ENCODE measurements around the gene XAF1.
"Not testable (repeated sequence)": the region's sequence is repeated elsewhere in the genome, so short reads cannot be mapped to it uniquely, and the experiment has no call there.

XAF1 gene

GRCh38 chr17:6713918-6714271, 42.0 kb upstream of the XAF1 start:
- H3K4me1 ChIP-seq (ENCODE audit: control insufficient read depth in 1 of 2, insufficient read depth in 2 of 2, low read length in 2 of 2): peaks cover 0 to 19% of the 10 kb centered on the region in 2 donors
- H3K9me3 ChIP-seq (ENCODE audit: control insufficient read depth in 1 of 2, low read length in 2 of 2): no peaks in the 10 kb centered on the region
- H3K4me3 ChIP-seq (ENCODE audit: low read depth in 1 of 2, low read length in 2 of 2): peak overlapping the region in 1 of 2 donors; percentile 58
- H3K36me3 ChIP-seq (ENCODE audit: control insufficient read depth in 1 of 2, insufficient read depth in 2 of 2, low read length in 2 of 2): no peaks in the 10 kb centered on the region
- H3K27ac ChIP-seq (ENCODE audit: low read length): no peak overlapping the region
- peaks cover 30% of the 10 kb centered on the region for H3K27me3 ChIP-seq (ENCODE audit: low read depth, low read length)

GRCh38 chr17:6714315-6714874, 41.5 kb upstream of the XAF1 start:
- Histone ChIP-seq H3K27ac (ENCODE audit: low read length) (no peak overlapping the region), H3K9me3 (ENCODE audit: control insufficient read depth in 1 of 2, low read length in 2 of 2) (no peaks in the 10 kb centered on the region), H3K36me3 (ENCODE audit: control insufficient read depth in 1 of 2, insufficient read depth in 2 of 2, low read length in 2 of 2) (no peaks in the 10 kb centered on the region), H3K4me3 (ENCODE audit: low read depth in 1 of 2, low read length in 2 of 2) (no peak overlapping the region), H3K4me1 (ENCODE audit: control insufficient read depth in 1 of 2, insufficient read depth in 2 of 2, low read length in 2 of 2) (peaks cover 0 to 19% of the 10 kb centered on the region in 2 donors), H3K27me3 (ENCODE audit: low read depth, low read length) (peaks cover 34% of the 10 kb centered on the region)

GRCh38 chr17:6716736-6717135, 39.1 kb upstream of the XAF1 start:
- Histone ChIP-seq H3K4me1 (ENCODE audit: control insufficient read depth in 1 of 2, insufficient read depth in 2 of 2, low read length in 2 of 2) (peaks cover 0 to 19% of the 10 kb centered on the region in 2 donors), H3K27ac (ENCODE audit: low read length) (no peak overlapping the region), H3K36me3 (ENCODE audit: control insufficient read depth in 1 of 2, insufficient read depth in 2 of 2, low read length in 2 of 2) (no peaks in the 10 kb centered on the region), H3K27me3 (ENCODE audit: low read depth, low read length) (peaks cover 28% of the 10 kb centered on the region), H3K4me3 (ENCODE audit: low read depth in 1 of 2, low read length in 2 of 2) (no peak overlapping the region), H3K9me3 (ENCODE audit: control insufficient read depth in 1 of 2, low read length in 2 of 2) (no peaks in the 10 kb centered on the region)

GRCh38 chr17:6721744-6722143, 34.1 kb upstream of the XAF1 start:
- Histone ChIP-seq H3K4me3 (ENCODE audit: low read depth in 1 of 2, low read length in 2 of 2) (no peak overlapping the region), H3K9me3 (ENCODE audit: control insufficient read depth in 1 of 2, low read length in 2 of 2) (no peaks in the 10 kb centered on the region), H3K4me1 (ENCODE audit: control insufficient read depth in 1 of 2, insufficient read depth in 2 of 2, low read length in 2 of 2) (no peaks in the 10 kb centered on the region), H3K36me3 (ENCODE audit: control insufficient read depth in 1 of 2, insufficient read depth in 2 of 2, low read length in 2 of 2) (no peaks in the 10 kb centered on the region), H3K27me3 (ENCODE audit: low read depth, low read length) (peaks cover 4% of the 10 kb centered on the region), H3K27ac (ENCODE audit: low read length) (no peak overlapping the region)

- no peaks in the 10 kb centered on the region for H3K4me1 ChIP-seq (ENCODE audit: control insufficient read depth in 1 of 2, insufficient read depth in 2 of 2, low read length in 2 of 2)
- no peak overlapping the region for H3K4me3 ChIP-seq (ENCODE audit: low read depth in 1 of 2, low read length in 2 of 2)
- no peaks in the 10 kb centered on the region for H3K9me3 ChIP-seq (ENCODE audit: control insufficient read depth in 1 of 2, low read length in 2 of 2)
- no peaks in the 10 kb centered on the region for H3K36me3 ChIP-seq (ENCODE audit: control insufficient read depth in 1 of 2, insufficient read depth in 2 of 2, low read length in 2 of 2)
- H3K27me3 ChIP-seq (ENCODE audit: low read depth, low read length): peaks cover 4% of the 10 kb centered on the region
- no peak overlapping the region for H3K27ac ChIP-seq (ENCODE audit: low read length)
These were observed 31.8 kb upstream of the XAF1 start for GRCh38 chr17:6724009-6724408.

GRCh38 chr17:6729531-6729930, 26.3 kb upstream of the XAF1 start:
- Histone ChIP-seq H3K36me3 (ENCODE audit: control insufficient read depth in 1 of 2, insufficient read depth in 2 of 2, low read length in 2 of 2) (no peaks in the 10 kb centered on the region), H3K9me3 (ENCODE audit: control insufficient read depth in 1 of 2, low read length in 2 of 2) (no peaks in the 10 kb centered on the region), H3K27ac (ENCODE audit: low read length) (no peak overlapping the region), H3K4me3 (ENCODE audit: low read depth in 1 of 2, low read length in 2 of 2) (no peak overlapping the region), H3K4me1 (ENCODE audit: control insufficient read depth in 1 of 2, insufficient read depth in 2 of 2, low read length in 2 of 2) (no peaks in the 10 kb centered on the region), H3K27me3 (ENCODE audit: low read depth, low read length) (no peaks in the 10 kb centered on the region)

- not testable (repeated sequence) for H3K36me3 ChIP-seq (ENCODE audit: control insufficient read depth in 1 of 2, insufficient read depth in 2 of 2, low read length in 2 of 2); H3K27me3 ChIP-seq (ENCODE audit: low read depth, low read length); H3K4me1 ChIP-seq (ENCODE audit: control insufficient read depth in 1 of 2, insufficient read depth in 2 of 2, low read length in 2 of 2); H3K27ac ChIP-seq (ENCODE audit: low read length); H3K4me3 ChIP-seq (ENCODE audit: low read depth in 1 of 2, low read length in 2 of 2); H3K9me3 ChIP-seq (ENCODE audit: control insufficient read depth in 1 of 2, low read length in 2 of 2)
These were observed 9.2 kb upstream of the XAF1 start for GRCh38 chr17:6746665-6747064.

GRCh38 chr17:6748617-6749016, 7.2 kb upstream of the XAF1 start:
- H3K27me3 ChIP-seq (ENCODE audit: low read depth, low read length): no peaks in the 10 kb centered on the region
- H3K4me3 ChIP-seq (ENCODE audit: low read depth in 1 of 2, low read length in 2 of 2): no peak overlapping the region
- H3K27ac ChIP-seq (ENCODE audit: low read length): no peak overlapping the region
- no peaks in the 10 kb centered on the region for H3K4me1 ChIP-seq (ENCODE audit: control insufficient read depth in 1 of 2, insufficient read depth in 2 of 2, low read length in 2 of 2)
- no peaks in the 10 kb centered on the region for H3K9me3 ChIP-seq (ENCODE audit: control insufficient read depth in 1 of 2, low read length in 2 of 2)
- H3K36me3 ChIP-seq (ENCODE audit: control insufficient read depth in 1 of 2, insufficient read depth in 2 of 2, low read length in 2 of 2): peaks cover 0 to 7% of the 10 kb centered on the region in 2 donors

DNA sequence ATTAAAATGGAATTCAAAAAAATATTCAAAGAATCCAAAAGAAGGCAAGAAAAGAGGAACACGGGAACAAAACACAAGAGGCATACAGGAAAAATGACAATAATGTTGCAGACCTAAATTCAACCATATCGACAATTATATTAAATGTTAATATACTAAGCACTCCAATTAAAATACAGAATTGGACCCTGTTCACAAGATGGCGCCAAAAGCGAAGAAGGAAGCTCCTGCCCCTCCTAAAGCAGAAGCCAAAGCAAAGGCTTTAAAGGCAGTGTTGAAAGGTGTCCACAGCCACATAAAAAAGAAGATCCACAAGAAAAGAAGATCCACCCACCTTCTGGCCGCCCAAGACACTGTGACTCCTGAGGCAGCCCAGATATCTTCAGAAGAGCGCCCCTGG, 6.3 kb upstream of the XAF1 start:
- H3K9me3 ChIP-seq (ENCODE audit: control insufficient read depth in 1 of 2, low read length in 2 of 2): no peaks in the 10 kb centered on the region

GRCh38 chr17:6752068-6752909, 3.6 kb upstream of the XAF1 start:
- Histone ChIP-seq H3K27me3 (ENCODE audit: low read depth, low read length) (no peaks in the 10 kb centered on the region), H3K4me1 (ENCODE audit: control insufficient read depth in 1 of 2, insufficient read depth in 2 of 2, low read length in 2 of 2) (peaks cover 0 to 19% of the 10 kb centered on the region in 2 donors), H3K27ac (ENCODE audit: low read length) (peak overlapping the region; percentile 85), H3K36me3 (ENCODE audit: control insufficient read depth in 1 of 2, insufficient read depth in 2 of 2, low read length in 2 of 2) (peaks cover 0 to 7% of the 10 kb centered on the region in 2 donors), H3K9me3 (ENCODE audit: control insufficient read depth in 1 of 2, low read length in 2 of 2) (no peaks in the 10 kb centered on the region), H3K4me3 (ENCODE audit: low read depth in 1 of 2, low read length in 2 of 2) (no peak overlapping the region)

More for the DNA sequence above, 6.3 kb upstream of the XAF1 start:
- Histone ChIP-seq H3K27ac (ENCODE audit: low read length) (no peak overlapping the region), H3K4me1 (ENCODE audit: control insufficient read depth in 1 of 2, insufficient read depth in 2 of 2, low read length in 2 of 2) (no peaks in the 10 kb centered on the region), H3K4me3 (ENCODE audit: low read depth in 1 of 2, low read length in 2 of 2) (no peak overlapping the region), H3K27me3 (ENCODE audit: low read depth, low read length) (no peaks in the 10 kb centered on the region), H3K36me3 (ENCODE audit: control insufficient read depth in 1 of 2, insufficient read depth in 2 of 2, low read length in 2 of 2) (peaks cover 0 to 7% of the 10 kb centered on the region in 2 donors)

GRCh38 chr17:6753006-6753445, 2.8 kb upstream of the XAF1 start:
- Histone ChIP-seq H3K27ac (ENCODE audit: low read length) (peak overlapping the region; percentile 85), H3K9me3 (ENCODE audit: control insufficient read depth in 1 of 2, low read length in 2 of 2) (no peaks in the 10 kb centered on the region), H3K36me3 (ENCODE audit: control insufficient read depth in 1 of 2, insufficient read depth in 2 of 2, low read length in 2 of 2) (peaks cover 0 to 7% of the 10 kb centered on the region in 2 donors), H3K4me3 (ENCODE audit: low read depth in 1 of 2, low read length in 2 of 2) (no peak overlapping the region), H3K4me1 (ENCODE audit: control insufficient read depth in 1 of 2, insufficient read depth in 2 of 2, low read length in 2 of 2) (peaks cover 0 to 24% of the 10 kb centered on the region in 2 donors), H3K27me3 (ENCODE audit: low read depth, low read length) (no peaks in the 10 kb centered on the region)
